ENCODE measurements around the gene RFPL3. TPM values are rescaled to one million over a fixed set of nuclear protein-coding genes. Genes with fewer than 3 reads are reported as not detected.

RFPL3 gene
- total and polyA plus RNA-seq, 2 of the 13 experiments (the other 11 are each of a cell fraction or from before 2014, with no cell fraction given), result not detected

- ATAC-seq, result no peak
- TF ChIP-seq PHF21A (CRISPR knock-in tag; IDR thresholded peaks at IDR 0.05) (no peak), TCF12 (IDR thresholded peaks at IDR 0.05) (no peak), TCF12 (CRISPR knock-in tag; IDR thresholded peaks at IDR 0.05) (no peak), REPIN1 (CRISPR knock-in tag; IDR thresholded peaks at IDR 0.05; ENCODE audit: borderline replicate concordance, low read depth) (no peak), ZFP90 (CRISPR knock-in tag; IDR thresholded peaks at IDR 0.05; ENCODE audit: borderline replicate concordance) (no peak), ZNF704 (CRISPR knock-in tag; IDR thresholded peaks at IDR 0.05; ENCODE audit: borderline replicate concordance) (no peak), KLF13 (CRISPR knock-in tag; IDR thresholded peaks at IDR 0.05) (no peak), ZNF274 (CRISPR knock-in tag; IDR thresholded peaks at IDR 0.05) (no peak), ZNF710 (CRISPR knock-in tag; IDR thresholded peaks at IDR 0.05; ENCODE audit: borderline replicate concordance) (no peak)
- BruUV-seq (replicated peaks), result no TSS peak
- intact Hi-C loops (cut with micrococcal nuclease; ENCODE audit: unreplicated experiment) (no loop called here), in situ Hi-C loops (cut with HindIII; ENCODE audit: extremely low pct_ligation_motif_present, low pct_unique_long_range_greater_than_20kb) (no loop called here)
- Histone ChIP-seq H4K20me1 (ENCODE audit: insufficient read depth, low read length) (no peaks in the 10 kb centered on the region), H3K79me2 (ENCODE audit: insufficient read depth, low read length) (no peaks in the 10 kb centered on the region), H3K4me2 (ENCODE audit: low read depth, low read length) (no peak overlapping the region), H3K27me3 (ENCODE audit: control insufficient read depth in 1 of 2, insufficient read depth in 2 of 2, low read length in 2 of 2) (peaks cover 0 to 13% of the 10 kb centered on the region in 2 experiments; a peak in 2 of 5 replicates), H2AFZ (ENCODE audit: low read length) (no peak overlapping the region), H3K9ac (ENCODE audit: insufficient read depth, low read depth, low read length) (no peak overlapping the region), H3K4me1 (ENCODE audit: insufficient read depth, low read length) (no peaks in the 10 kb centered on the region), H3K36me3 (replicated peaks in 1 of 2; ENCODE audit: control insufficient read depth in 1 of 2, insufficient read depth in 2 of 2, low read length in 2 of 2) (no peaks in the 10 kb centered on the region), H3K27ac (ENCODE audit: extremely low read length, insufficient read depth, low read length) (no peak overlapping the region), H3K4me3 (replicated peaks in 1 of 3; ENCODE audit: insufficient read depth in 1 of 3, low read depth in 2 of 3, low read length in 3 of 3) (no peak overlapping the region), H3K9me3 (ENCODE audit: low read length) (no peaks in the 10 kb centered on the region)
- CTCF ChIA-PET (ENCODE audit: low intra/inter-chr PET ratio, low total read pairs), result no interaction called here
- no peak for FAIRE-seq
- no peak for DNase-seq (ENCODE audit: low spot score)
- POLR2A ChIA-PET, result no interaction called here
- 50% methylated on average over 10 of the region's 10 CpGs for WGBS (ENCODE audit: low lambda C conversion rate)
These were observed 31.0 kb upstream of the RFPL3 start for GRCh38 chr22:32326647-32327046.

All from HepG2 (cell line).